ENCODE measurements around the gene SLC35G1. TPM values are rescaled to one million over a fixed set of nuclear protein-coding genes. Genes with fewer than 3 reads are reported as not detected.

Gene SLC35G1
- polyA plus RNA-seq, 1 experiment, result 4.5 TPM

- Histone ChIP-seq H3K36me3 (ENCODE audit: control insufficient read depth, insufficient read depth, low read length) (no peaks in the 10 kb centered on the region), H3K27me3 (ENCODE audit: control insufficient read depth, insufficient read depth, low read length) (no peaks in the 10 kb centered on the region), H3K4me3 (ENCODE audit: low read depth, low read length) (no peak overlapping the region)
- TF ChIP-seq CTCF (IDR thresholded peaks at IDR 0.05; ENCODE audit: insufficient read depth, low read depth, low read length), result no peak
- no peak for DNase-seq (ENCODE audit: low read depth)
- POLR2A ChIA-PET, result no interaction called here
- CTCF ChIA-PET, result interaction anchor here (1.1 kb wide), 2 partner anchors 15 to 32 kb away, joined by 3 read pairs; no protein-coding TSS in a partner anchor
Observed at GRCh38 chr10:93873420-93874115, 20.2 kb upstream of the SLC35G1 start.

GRCh38 chr10:93874309-93875031, 19.3 kb upstream of the SLC35G1 start:
- no peaks in the 10 kb centered on the region for H3K36me3 ChIP-seq (ENCODE audit: control insufficient read depth, insufficient read depth, low read length)
- no peak overlapping the region for H3K4me3 ChIP-seq (ENCODE audit: low read depth, low read length)
- POLR2A ChIA-PET, result no interaction called here
- no peaks in the 10 kb centered on the region for H3K27me3 ChIP-seq (ENCODE audit: control insufficient read depth, insufficient read depth, low read length)
- TF ChIP-seq CTCF (IDR thresholded peaks at IDR 0.05; ENCODE audit: insufficient read depth, low read depth, low read length), result no peak
- DNase-seq (ENCODE audit: low read depth), result no peak
- CTCF ChIA-PET, result no interaction called here

GRCh38 chr10:93875032-93875358, 18.8 kb upstream of the SLC35G1 start:
- no peak for TF ChIP-seq CTCF (IDR thresholded peaks at IDR 0.05; ENCODE audit: insufficient read depth, low read depth, low read length)
- H3K27me3 ChIP-seq (ENCODE audit: control insufficient read depth, insufficient read depth, low read length), result no peaks in the 10 kb centered on the region
- no peaks in the 10 kb centered on the region for H3K36me3 ChIP-seq (ENCODE audit: control insufficient read depth, insufficient read depth, low read length)
- DNase-seq (ENCODE audit: low read depth), result no peak
- ChIA-PET POLR2A (no interaction called here), CTCF (interaction anchor here (1.3 to 1.7 kb wide), 2 partner anchors 17 to 22 kb away, joined by 3 to 7 read pairs; no protein-coding TSS in a partner anchor)
- H3K4me3 ChIP-seq (ENCODE audit: low read depth, low read length), result no peak overlapping the region

- ChIA-PET POLR2A (no interaction called here), CTCF (interaction anchor here (0.9 to 1.7 kb wide), 3 partner anchors 18 to 21 kb away, joined by 3 to 7 read pairs (median 3); no protein-coding TSS in a partner anchor)
- no peaks in the 10 kb centered on the region for H3K27me3 ChIP-seq (ENCODE audit: control insufficient read depth, insufficient read depth, low read length)
- TF ChIP-seq CTCF (IDR thresholded peaks at IDR 0.05; ENCODE audit: insufficient read depth, low read depth, low read length), result no peak
- H3K4me3 ChIP-seq (ENCODE audit: low read depth, low read length), result no peak overlapping the region
- H3K36me3 ChIP-seq (ENCODE audit: control insufficient read depth, insufficient read depth, low read length), result no peaks in the 10 kb centered on the region
- no peak for DNase-seq (ENCODE audit: low read depth)
Observed at GRCh38 chr10:93876381-93876780, 17.4 kb upstream of the SLC35G1 start.

- no peaks in the 10 kb centered on the region for H3K36me3 ChIP-seq (ENCODE audit: control insufficient read depth, insufficient read depth, low read length)
- DNase-seq (ENCODE audit: low read depth), result no peak
- no peaks in the 10 kb centered on the region for H3K27me3 ChIP-seq (ENCODE audit: control insufficient read depth, insufficient read depth, low read length)
- no peak for TF ChIP-seq CTCF (IDR thresholded peaks at IDR 0.05; ENCODE audit: insufficient read depth, low read depth, low read length)
- CTCF ChIA-PET, result no interaction called here
- POLR2A ChIA-PET, result no interaction called here
- H3K4me3 ChIP-seq (ENCODE audit: low read depth, low read length), result no peak overlapping the region
Observed at GRCh38 chr10:93879273-93879672, 14.5 kb upstream of the SLC35G1 start.
